ENCODE results near the gene PIGT.

PIGT gene

DNA sequence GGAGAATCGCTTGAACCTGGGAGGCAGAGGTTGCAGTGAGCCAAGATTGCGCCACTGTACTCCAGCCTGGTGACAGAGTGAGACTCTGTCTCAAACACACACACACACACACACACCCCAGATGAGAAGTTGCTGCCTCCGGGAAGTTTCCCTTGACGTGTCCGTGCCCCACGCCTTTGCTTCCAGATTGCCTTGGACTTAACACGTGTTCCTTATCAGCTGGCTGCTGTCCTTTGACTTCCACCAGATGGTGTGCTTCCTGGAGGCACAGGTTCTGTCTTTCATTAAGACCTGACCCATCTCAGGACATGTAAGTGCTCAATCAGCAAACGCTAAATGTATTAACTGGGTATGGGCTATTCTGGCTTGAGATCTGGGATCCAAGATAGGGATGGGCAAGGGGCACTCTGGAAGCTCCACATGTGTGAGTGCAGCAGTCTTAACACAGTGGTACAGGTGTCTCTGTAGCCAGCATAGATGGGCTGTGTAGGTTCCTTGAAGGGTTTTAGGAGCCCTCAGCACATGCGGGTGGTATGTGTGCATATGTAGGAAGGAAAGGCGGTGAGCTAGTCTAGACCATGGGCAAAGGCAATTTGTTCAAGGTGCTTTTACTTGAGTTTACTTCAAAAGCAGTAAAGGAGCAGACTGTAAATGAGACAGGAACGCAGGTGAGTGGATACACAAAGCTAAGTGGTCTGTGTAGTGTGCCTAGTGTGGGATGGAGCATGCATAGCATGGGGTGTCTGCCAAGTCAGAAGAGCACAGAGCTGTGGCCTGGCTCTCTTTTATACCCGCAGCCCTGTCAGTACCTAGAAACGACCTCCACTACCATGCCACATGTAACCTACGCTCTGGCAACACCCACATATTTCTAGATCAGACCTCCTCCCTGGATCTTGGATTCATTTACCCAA lies 11.6 kb downstream of the PIGT start:
- no peak for DNase-seq (ENCODE audit: low spot score)

DNA sequence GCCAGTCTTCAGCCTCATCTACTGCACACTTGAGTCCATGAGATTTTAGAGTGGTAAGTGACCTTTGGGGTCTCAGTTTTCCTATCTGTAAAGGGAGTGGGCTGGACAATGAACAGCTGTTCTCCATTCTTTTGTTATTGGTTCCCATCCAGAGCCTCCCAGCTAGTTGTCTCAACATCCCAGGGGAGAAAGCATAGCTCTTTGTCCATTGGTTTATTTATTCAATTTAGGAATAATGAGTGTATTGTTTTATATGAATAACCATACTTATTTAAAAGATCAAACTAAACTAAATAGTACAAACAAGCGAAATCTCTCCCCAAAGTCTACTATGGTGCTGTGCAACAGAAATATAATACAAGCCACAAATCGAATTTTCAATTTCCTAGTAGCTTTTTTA lies 13.7 kb downstream of the PIGT start:
- DNase-seq (ENCODE audit: low spot score) = no peak

DNA sequence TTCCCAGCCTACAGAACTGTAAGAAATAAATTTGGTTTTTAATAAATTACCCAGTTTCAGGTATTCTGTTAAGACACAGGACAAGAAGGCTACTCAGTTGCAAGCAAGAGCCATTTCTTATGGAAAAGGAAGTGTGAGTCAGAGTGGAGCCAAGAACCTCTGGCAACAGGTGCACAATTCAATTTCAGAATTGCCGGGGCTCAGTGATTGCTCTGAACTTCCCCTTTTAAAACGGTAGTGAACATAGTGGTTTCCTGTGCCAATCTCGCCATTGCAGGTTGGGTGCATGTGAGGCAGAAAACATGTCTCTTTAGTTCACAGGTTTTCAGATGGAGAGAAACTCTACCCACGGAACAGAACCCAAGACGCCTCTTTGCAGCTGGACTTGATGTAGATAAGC lies 16.4 kb downstream of the PIGT start:
- DNase-seq (ENCODE audit: low spot score) = no peak

DNA sequence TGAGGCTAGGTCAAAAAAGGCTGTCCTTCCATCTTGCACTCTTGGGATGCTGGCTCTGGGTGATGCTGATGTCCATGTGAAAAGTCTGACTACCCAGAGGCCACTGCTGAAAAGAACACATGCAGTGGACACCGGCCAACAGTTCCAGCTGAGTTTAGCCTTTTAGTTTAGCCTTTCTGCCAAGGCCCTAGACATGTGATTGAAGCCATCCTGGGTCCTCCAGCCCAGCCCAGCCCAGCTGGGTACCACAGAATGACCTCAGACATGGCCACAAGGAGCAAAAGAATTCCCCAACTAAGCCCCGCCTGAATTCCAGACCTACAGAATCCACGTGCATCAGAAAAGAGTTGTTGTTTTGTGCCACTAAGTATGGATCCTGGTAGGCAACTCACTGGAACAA lies 17.4 kb downstream of the PIGT start:
- DNase-seq (ENCODE audit: low spot score) = no peak

DNA sequence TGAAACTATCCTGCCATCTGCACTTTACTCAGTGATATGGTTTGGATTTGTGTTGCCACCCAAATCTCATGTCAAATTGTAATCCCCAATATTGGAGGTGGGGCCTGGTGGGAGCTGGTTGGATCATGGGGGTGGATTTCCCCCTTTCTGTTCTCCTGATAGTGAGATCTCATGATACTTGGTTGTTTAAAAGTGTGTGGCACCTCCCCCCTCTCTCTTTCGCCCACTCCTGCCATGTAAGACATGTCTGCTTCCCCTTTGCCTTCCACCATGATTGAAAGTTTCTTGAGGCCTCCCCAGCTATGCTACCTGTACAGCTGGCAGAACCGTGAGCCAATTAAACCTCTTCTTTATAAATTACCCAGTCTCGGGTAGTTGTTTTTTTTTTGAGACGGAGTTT lies 18.0 kb downstream of the PIGT start:
- no peak for DNase-seq (ENCODE audit: low spot score)

DNA sequence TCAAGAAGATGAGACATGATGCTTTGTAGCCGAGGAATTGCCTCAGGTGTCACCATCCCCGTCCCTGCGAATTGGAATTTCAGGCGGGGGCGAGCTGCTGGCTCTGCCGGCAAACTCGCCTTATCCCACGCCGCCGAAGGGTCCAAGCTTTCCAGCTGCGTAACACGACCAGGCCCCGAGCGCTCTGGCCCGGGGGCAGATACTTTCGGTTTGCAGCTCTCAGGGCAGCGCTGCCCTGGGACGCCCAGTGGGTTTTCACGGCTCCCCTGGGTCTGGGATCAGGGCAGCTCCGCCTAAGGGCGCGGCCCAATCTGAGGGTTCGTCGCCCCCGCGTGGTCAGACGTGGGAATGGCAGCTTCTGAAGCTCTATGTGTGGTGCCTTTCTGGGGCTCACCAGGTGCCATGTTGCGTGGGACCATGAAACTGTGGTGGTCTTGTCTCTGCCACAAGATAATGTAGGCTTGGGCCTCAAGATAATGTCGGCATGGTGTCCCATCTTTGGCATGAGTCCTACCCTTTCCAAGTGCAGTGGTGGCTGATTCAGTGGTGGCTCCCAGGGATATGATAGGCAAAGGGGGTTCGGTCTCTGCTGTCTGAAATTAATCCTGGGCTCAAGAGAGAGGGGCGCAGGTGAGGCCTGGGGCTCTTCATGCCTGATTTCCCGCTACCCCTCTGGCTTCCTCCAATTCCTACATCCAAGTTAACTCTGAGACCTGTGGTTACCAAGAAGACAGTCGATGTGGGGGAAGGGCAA lies 21.0 kb downstream of the PIGT start:
- peak; percentile 92 for DNase-seq (ENCODE audit: low spot score)

DNA sequence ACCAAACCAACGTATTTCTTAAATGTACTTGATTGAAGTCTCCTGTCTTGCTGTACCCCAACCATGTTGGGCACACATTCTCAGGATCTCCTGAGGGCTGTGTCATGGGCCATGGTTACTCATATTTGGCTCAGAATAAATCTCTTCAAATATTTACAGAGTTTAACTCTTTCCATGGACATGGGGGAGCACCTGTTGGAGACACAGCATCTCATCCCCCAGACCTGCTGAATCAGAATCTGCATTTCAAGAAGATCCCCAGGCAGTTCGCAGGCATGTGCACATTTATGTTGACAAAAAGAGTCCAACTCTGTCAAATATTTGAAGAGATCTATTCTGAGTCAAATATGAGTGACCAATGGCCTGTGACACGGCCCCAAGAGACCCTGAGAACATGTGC lies 24.5 kb downstream of the PIGT start:
- no peak for DNase-seq (ENCODE audit: low spot score)

DNA sequence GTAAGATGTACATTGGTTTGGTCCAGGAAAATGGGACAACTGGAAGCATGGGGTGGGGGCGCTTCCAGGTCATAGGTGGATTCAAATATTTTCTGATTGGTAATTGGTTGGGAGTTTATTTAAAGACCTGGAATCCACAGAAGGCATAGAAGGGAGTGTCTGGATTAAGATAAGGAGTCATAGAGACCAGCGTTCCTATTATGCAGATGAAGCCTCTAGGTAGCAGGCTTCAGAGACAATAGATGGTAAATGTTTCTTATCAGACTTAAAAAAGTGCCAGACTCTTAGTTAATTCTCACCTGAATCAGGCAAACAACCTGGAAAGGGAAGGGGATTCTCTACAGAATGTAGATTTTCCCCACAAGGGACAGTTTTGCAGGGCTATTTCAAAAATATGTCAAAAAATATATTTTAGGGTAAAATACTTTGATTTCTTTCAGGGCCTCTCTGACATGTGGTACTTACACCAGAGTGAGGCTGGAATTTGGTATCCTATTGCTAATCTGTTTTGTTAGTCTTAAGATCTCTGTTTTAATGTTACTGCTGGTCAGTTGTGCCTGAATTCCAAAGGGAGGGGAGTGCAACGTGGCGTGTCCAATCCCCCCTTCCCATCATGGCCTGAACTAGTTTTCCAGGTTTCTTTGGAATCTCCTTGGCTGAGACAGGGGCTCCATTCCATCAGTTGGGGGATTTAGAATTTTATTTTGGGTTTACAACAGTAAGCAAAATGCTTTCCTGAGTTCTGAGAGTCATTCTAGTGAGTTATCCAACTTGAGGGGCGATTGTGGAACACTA lies 25.1 kb downstream of the PIGT start:
- no peak for DNase-seq (ENCODE audit: low spot score)

DNA sequence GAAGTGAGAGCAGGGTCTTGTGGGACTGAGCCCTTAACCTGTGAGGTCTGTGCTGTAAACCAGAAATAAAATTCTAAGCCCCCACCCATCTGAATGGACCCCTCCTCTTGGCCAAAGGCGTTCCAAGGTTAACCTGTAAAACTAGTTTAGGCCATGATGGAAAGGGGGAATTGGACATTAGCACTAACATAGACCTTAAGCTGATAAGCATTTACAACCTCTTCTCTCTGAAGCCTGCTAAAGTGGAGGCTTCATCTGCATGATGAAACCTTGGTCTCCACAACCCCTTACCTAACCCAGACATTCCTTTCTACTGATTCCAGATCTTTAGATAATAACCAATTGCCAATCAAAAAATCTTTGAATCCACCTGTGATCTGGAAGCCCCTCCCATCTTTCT lies 25.8 kb downstream of the PIGT start:
- DNase-seq (ENCODE audit: low spot score) = no peak

DNA sequence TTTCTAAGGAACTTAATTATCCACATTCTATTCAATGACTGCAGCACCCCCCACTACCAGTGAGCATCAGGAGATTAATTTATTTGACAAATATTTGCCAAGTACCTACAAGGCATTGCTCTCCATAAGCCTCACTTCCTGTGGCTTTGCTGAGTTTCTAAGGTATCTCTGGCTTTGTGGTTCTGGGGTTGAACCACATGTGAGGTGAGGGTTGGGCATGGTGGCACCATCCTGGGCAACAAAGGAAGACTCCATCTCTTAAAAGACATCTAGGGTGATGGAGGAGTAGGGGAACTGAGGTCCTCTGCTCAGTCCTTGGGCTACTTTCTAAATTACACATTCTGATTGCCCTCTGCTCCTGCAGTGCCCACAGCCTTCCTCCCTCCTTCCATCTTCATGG lies 28.1 kb downstream of the PIGT start:
- DNase-seq (ENCODE audit: low spot score) = no peak

DNA sequence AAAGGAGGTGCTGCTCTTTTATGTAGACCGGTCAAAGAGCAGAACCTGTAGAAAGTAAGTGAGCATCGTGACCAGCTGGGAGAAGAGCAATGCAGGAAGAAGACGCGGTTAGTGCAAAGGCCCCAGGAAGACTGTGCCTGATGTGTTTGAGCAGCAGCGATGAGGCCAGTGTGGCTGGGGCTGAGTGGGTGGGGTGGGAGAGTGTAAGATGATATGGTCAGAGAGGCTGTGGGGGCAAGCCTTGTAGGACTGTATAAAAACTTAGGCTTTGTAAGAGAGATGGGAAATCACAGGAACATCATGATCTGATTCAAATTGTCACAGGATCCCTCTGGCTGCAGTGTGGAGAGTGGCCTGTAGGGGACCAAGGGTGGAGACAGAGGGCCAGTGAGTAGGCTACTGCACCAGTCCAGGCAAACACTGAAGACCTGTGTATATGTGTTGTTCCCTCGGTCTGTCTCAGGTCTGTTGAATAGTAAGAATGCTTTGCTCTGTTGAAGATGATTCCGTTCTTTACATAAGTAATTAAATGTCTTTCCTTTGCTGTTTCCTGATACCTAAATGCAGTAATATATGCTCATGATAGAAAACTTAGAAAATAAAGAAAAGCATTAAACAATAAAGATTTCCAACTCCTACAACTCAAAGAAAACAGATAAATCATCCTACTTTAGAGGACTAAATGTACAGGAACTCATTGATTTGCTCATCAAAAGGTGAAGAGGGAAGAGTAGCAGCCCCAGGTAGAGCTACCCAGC lies 30.0 kb downstream of the PIGT start:
- DNase-seq (ENCODE audit: low spot score) = peak; percentile 82

DNA sequence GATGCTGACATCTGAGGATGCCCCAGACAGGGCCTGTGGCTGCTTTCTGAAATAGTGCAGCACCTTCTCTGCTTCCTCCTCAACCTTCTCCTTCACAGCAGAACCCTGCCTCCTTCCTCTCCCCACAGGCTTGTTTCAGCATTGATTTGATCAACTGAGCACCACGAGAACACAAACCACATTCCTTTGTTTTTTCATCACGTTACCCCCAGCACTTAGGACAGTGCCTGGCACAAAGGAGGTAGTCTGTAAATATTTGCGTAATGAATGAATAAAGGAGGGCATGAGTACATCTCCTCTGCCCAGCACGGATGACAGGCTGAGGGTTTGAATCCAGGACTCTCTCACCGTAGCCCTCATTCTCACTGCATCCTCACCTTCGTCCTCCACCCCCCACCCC lies 32.3 kb downstream of the PIGT start:
- no peak for DNase-seq (ENCODE audit: low spot score)

DNA sequence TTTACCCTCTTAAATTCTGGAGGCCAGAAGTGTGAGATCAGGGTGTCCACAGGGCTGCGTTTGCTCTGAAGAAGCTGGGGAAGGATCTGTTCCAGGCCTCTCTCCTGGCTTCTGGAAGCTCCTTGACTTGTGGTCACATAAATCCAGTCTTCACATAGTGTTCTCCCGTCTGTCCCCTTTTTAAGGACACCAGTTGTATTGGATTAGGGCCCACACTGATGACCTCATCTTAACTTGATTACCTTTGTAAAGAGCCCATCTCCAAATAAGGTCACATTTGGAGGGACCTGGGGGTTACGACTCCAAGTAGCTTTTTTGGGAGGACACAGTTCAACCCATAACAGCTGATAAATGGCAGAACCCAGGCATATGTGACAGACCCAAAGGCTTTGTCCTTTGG lies 33.6 kb downstream of the PIGT start:
- no peak for DNase-seq (ENCODE audit: low spot score)

DNA sequence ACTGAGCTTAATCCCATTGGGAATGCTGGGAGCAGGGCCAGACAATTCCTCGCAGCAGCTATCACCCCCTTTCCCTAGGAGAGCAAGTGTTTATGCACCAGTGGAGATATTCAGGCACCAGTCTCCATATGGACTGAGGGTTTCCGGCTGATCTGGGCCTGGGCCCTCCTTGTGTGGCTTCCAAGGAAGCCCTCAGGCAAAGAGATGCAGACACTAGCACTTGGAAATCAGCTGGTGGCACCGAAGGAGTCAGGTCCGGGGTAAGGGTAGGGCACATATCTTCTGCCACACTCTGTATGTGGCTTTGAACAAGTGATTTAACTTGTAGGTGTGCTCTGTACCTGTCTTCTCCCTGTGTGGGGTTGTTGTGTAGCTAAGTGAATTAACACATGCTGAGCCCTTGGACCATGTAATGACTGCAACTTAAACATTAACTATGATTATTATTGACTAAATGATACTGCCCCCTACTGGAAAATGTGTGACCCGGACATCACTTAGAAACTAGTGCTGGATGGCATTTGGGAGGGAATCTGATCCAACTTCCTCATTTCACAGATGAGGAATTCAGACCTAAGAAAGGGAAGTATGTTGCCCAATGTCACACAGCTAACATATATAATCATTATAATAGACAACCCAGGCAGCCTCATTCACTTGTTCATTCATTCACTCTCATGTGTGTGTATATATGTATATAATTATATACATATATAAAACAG lies 34.3 kb downstream of the PIGT start:
- peak; percentile 55 for DNase-seq (ENCODE audit: low spot score)

DNA sequence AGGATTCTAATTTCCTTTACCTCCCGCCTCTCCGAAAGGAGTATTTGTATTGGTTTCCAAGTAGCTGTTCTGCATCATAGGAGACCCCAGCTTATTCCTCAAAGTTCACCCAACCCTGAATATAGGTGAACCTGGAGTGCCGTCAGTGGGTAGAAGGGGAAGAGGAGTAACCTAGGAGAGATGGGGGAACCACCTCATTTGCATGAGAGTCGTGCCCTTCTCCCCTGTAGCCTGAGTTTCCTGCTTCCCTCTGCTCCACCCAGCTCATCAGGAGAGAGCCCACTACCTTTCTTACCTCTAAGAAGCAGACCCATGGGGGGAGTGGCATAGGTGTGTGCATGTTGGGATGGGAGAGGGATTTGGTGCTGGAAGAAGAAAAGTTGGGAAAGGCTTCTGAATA lies 36.3 kb downstream of the PIGT start:
- DNase-seq (ENCODE audit: low spot score) = no peak

DNA sequence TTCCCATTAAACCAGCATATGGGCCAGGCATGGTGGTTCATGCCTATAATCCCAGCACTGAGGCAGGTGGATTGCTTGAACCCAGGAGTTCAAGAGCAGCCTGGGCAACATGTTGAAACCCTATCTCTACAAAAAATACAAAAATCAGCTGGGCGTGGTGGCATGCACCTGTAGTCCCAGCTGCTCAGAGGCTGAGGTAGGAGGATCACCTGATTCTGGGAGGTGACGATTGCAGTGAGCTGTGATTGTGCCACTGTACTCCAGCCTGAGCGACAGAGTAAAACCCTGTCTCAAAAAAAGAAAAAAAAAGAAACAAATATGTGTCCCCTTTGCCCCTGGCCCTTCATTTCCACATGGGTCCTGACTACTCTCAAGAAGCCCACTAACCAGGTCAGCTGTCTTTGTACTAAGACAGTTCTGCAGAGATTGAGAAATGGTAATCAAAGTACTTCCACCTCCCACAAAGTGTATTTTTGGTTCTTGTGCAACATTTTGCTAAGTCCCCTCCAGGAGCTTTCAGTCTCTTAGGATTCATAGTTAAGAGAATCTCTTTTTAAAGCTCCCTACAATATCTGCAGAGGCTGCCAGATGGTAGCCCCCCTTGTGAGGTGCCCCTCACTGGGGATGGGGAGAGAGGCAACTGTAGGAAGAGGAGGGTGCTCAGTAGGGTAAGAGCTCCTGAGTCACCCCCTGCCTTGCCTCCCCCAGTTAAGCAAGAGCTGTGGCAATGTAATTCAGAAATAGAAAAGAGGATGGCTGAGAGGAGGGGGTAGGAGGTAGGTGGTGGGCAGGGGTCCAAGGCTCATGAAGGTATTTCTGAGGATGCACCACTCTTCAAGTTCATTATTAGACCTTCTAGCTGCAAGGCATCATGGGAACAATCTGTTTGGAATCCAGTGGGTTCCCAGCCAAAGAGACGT lies 37.1 kb downstream of the PIGT start:
- no peak for DNase-seq (ENCODE audit: low spot score)

DNA sequence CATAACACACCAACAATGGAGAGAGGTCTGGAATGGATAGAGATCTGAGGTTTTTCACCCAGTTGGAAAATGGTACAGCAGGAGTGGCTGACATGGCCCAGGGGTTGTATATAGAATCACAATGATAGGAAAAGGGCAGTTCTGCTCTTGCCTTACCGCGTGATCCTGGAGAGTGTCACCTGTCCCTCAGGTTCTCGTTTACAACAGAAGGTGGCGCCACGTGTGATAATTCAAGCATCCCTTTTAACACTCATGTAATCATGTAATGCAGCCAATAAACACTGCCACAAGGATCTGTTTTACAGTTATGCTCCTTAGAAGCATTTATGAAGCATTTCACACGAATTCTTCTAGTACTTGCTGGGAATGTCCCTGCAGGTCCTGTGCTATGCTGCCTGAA lies 40.7 kb downstream of the PIGT start:
- DNase-seq (ENCODE audit: low spot score) = peak; percentile 58

DNA sequence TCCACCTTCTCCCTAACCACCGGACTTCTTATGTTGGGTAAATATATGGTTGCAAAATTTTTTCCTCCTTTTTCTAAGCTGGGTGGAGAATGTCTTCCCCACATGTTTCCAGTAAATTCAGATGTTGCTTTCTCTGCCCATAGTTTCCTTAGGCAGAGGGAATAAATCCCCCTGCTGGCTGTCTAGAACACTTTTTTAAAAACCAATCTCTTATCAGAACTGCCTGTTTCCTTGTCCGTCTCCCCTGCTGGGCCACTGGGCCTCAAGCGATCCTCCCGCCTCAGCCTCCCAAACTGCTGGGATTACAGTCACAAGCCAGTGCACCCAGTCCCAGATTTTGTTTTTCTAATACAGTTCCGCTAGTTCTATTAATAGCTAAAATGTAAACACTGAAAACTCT lies 43.7 kb downstream of the PIGT start:
- DNase-seq (ENCODE audit: low spot score) = no peak

DNA sequence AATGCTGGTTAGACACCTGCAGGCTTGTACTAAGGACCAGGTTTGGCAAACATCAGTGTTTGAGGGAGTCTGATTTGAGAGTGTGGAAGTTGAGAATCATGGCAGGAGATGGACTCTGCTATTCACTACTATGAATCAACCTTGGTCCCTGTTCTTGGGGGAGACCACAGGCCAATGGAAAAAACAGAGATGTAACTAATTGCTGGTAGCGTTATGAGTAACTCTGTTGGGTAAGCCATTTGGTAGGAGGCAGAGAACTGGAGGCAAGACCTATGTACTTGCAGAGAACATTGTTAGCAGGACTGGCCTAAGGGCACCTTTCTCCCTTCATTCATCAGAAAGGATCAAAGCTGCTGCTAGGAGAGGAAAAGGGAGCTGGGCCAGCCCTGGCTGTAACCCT lies 45.3 kb downstream of the PIGT start:
- no peak for DNase-seq (ENCODE audit: low spot score)
